NCI-H146 treated with DMSO at 0.1 percent for 48 hours (cell line): ENCODE measurements around the gene CUX1.
"Not testable (repeated sequence)": the region's sequence is repeated elsewhere in the genome, so short reads cannot be mapped to it uniquely, and the experiment has no call there.

Experiments used
- DNase-seq: peaks from one replicate; lab custom pipeline; 2025; ENCODE audit not compliant: unreplicated experiment; lab: John Stamatoyannopoulos, UW

Gene CUX1

GRCh38 chr7:101888564-101888963 lies 71.1 kb downstream of the CUX1 start:
- not testable (repeated sequence) for DNase-seq

GRCh38 chr7:101890749-101891523 lies 73.5 kb downstream of the CUX1 start:
- no peak for DNase-seq

- DNase-seq = no peak
Measured at GRCh38 chr7:101891936-101892640, 74.7 kb downstream of the CUX1 start.

GRCh38 chr7:101893341-101894082 lies 76.1 kb downstream of the CUX1 start:
- DNase-seq = no peak

GRCh38 chr7:101896316-101896715 lies 78.9 kb downstream of the CUX1 start:
- no peak for DNase-seq

GRCh38 chr7:101896941-101897340 lies 79.5 kb downstream of the CUX1 start:
- DNase-seq = no peak

GRCh38 chr7:101898106-101898505 lies 80.7 kb downstream of the CUX1 start:
- DNase-seq = no peak

GRCh38 chr7:101899616-101900015 lies 82.2 kb downstream of the CUX1 start:
- DNase-seq = no peak

GRCh38 chr7:101900103-101900502 lies 82.7 kb downstream of the CUX1 start:
- DNase-seq = no peak

GRCh38 chr7:101901661-101902491 lies 84.5 kb downstream of the CUX1 start:
- DNase-seq = no peak

- no peak for DNase-seq
Measured at GRCh38 chr7:101902680-101903514, 85.5 kb downstream of the CUX1 start.

GRCh38 chr7:101903515-101903868 lies 86.1 kb downstream of the CUX1 start:
- DNase-seq = no peak

GRCh38 chr7:101904019-101904418 lies 86.6 kb downstream of the CUX1 start:
- no peak for DNase-seq

GRCh38 chr7:101905203-101905865 lies 87.9 kb downstream of the CUX1 start:
- DNase-seq = no peak

- DNase-seq = no peak
Measured at GRCh38 chr7:101906291-101907240, 89.1 kb downstream of the CUX1 start.

- DNase-seq = no peak
Measured at GRCh38 chr7:101910991-101911799, 93.8 kb downstream of the CUX1 start.

GRCh38 chr7:101911800-101912715 lies 94.6 kb downstream of the CUX1 start:
- no peak for DNase-seq
